Natural killer cell (primary cell): ENCODE measurements around the gene BOK. TPM values are rescaled to one million over a fixed set of nuclear protein-coding genes. Genes with fewer than 3 reads are reported as not detected.

Experiments used
- ATAC-seq, 3 donors: fragments of 150-1000 bp in 2 of 3; fragments of 200-7000 bp in 1 of 3; cut with Tn5 transposase; 1 replicate in 1 of 3; 2 replicates in 2 of 3; pipeline ENCODE4 v1.10.0; 2021; ENCODE audit warnings: mild to moderate bottlenecking in 2 of 3, moderate library complexity in 2 of 3
- DNase-seq, 2 donors: peaks; one replicate each; pipeline versions ENCODE4 v3.0.0 to v3.0.0-alpha.2; 2013 to 2021; ENCODE audit warnings: mixed read lengths in 1 of 2
- H3K27ac ChIP-seq: one replicate; pipeline ENCODE4 v1.5.1; 2013; ENCODE audit warnings: mild to moderate bottlenecking, low read length
- H3K27me3 ChIP-seq: one replicate; pipeline ENCODE4 v1.6.1; 2013; ENCODE audit warnings: low read length; ENCODE audit not compliant: control insufficient read depth, insufficient read depth
- H3K36me3 ChIP-seq: one replicate; pipeline ENCODE4 v1.6.1; 2013; ENCODE audit warnings: low read length; ENCODE audit not compliant: control insufficient read depth, insufficient read depth
- H3K4me1 ChIP-seq: one replicate; pipeline ENCODE4 v1.6.1; 2013; ENCODE audit warnings: low read length; ENCODE audit not compliant: control insufficient read depth, insufficient read depth
- H3K4me3 ChIP-seq: one replicate; pipeline ENCODE4 v1.5.1; 2013; ENCODE audit warnings: low read length
- H3K9me3 ChIP-seq: one replicate; pipeline ENCODE4 v1.6.1; 2013; ENCODE audit warnings: low read length; ENCODE audit not compliant: control insufficient read depth, insufficient read depth
- H3K27ac Mint-ChIP-seq, 2 donors: one replicate each; pipeline ENCODE4 v1.8.0; 2022; ENCODE audit warnings: mild to moderate bottlenecking in 2 of 2, mixed read lengths in 2 of 2, moderate library complexity in 1 of 2
- H3K27me3 Mint-ChIP-seq, 2 donors: one replicate each; pipeline ENCODE4 v1.8.0; 2022; ENCODE audit warnings: low read depth in 2 of 2, mixed read lengths in 2 of 2
- H3K36me3 Mint-ChIP-seq: one replicate; pipeline ENCODE4 v1.8.0; 2022; ENCODE audit warnings: mixed read lengths
- H3K4me1 Mint-ChIP-seq, 2 donors: one replicate each; pipeline ENCODE4 v1.8.0; 2022; ENCODE audit warnings: mixed read lengths in 2 of 2
- H3K4me3 Mint-ChIP-seq: one replicate; pipeline ENCODE4 v1.8.0; 2022; ENCODE audit warnings: mild to moderate bottlenecking, moderate library complexity, mixed read lengths
- H3K9me3 Mint-ChIP-seq, 2 donors: one replicate each; pipeline ENCODE4 v1.8.0; 2022; ENCODE audit warnings: mixed read lengths in 2 of 2
- WGBS: methylation state at CpG from one replicate; pipeline ENCODE4 v1.1.7; 2013; ENCODE audit warnings: missing lambda C conversion rate; ENCODE audit not compliant: insufficient coverage; 5-methylcytosine and 5-hydroxymethylcytosine counted together
- intact Hi-C: fragments of 100-400 bp; cut with micrococcal nuclease; formaldehyde crosslinking; loops from one replicate; pipeline ENCODE4 v1.14.2; 2022
- total RNA-seq, 4 donors: library from RNA; stranded (reverse); fragments of 120-200 nt in 1 of 4; gene quantifications; one replicate each; pipeline versions ENCODE4 v1.2.3 to v1.2.4, GENCODE V29; 2013 to 2022
- TF ChIP-seq, protein P1 (sequence below): fragments of 200-600 bp; IDR thresholded peaks from one replicate; pipeline ENCODE4 v1.8.0; 2022; ENCODE audit warnings: antibody characterized with exemption

The BOK gene
- total RNA-seq, 3 donors from 2014 or later (not counting 1 experiment from before 2014, with no cell fraction given) = 11.0 to 23.7 (median 19.6) TPM

DNA sequence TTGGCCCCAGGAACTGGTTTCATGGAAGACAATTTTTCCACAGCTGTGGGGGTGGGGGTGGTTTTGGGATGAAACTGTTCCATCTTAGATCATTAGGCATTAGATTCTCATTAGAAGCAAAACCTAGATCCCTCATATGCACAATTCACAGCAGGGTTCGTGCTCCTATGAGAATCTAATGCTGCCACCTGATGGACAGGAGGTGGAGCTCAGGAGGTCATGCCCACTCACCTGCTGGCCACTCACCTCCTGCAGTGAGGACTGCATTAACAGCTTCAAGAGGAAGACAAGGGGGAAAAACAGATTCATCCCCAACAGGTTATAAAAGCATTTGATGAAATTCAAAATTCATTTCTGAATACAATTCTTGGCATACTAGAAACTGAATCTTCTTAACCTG lies 39.9 kb downstream of the BOK start:
- Mint-ChIP-seq H3K9me3 (no peaks in the 10 kb centered on the region), H3K4me3 (no peak overlapping the region), H3K27ac (no peak overlapping the region), H3K27me3 (no peaks in the 10 kb centered on the region), H3K36me3 (no peaks in the 10 kb centered on the region), H3K4me1 (no peaks in the 10 kb centered on the region)
- Histone ChIP-seq H3K4me1 (no peaks in the 10 kb centered on the region), H3K27me3 (no peaks in the 10 kb centered on the region), H3K4me3 (no peak overlapping the region), H3K36me3 (peaks cover 14% of the 10 kb centered on the region), H3K9me3 (no peaks in the 10 kb centered on the region), H3K27ac (no peak overlapping the region)
- TF ChIP-seq, protein P1, sequence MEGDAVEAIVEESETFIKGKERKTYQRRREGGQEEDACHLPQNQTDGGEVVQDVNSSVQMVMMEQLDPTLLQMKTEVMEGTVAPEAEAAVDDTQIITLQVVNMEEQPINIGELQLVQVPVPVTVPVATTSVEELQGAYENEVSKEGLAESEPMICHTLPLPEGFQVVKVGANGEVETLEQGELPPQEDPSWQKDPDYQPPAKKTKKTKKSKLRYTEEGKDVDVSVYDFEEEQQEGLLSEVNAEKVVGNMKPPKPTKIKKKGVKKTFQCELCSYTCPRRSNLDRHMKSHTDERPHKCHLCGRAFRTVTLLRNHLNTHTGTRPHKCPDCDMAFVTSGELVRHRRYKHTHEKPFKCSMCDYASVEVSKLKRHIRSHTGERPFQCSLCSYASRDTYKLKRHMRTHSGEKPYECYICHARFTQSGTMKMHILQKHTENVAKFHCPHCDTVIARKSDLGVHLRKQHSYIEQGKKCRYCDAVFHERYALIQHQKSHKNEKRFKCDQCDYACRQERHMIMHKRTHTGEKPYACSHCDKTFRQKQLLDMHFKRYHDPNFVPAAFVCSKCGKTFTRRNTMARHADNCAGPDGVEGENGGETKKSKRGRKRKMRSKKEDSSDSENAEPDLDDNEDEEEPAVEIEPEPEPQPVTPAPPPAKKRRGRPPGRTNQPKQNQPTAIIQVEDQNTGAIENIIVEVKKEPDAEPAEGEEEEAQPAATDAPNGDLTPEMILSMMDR = no peak
- WGBS = 87% methylated on average over 1 of the region's 1 CpG
- intact Hi-C loops = no loop called here
- ATAC-seq (peak in 1 of 3 donors; percentile 52), DNase-seq (no peak)

DNA sequence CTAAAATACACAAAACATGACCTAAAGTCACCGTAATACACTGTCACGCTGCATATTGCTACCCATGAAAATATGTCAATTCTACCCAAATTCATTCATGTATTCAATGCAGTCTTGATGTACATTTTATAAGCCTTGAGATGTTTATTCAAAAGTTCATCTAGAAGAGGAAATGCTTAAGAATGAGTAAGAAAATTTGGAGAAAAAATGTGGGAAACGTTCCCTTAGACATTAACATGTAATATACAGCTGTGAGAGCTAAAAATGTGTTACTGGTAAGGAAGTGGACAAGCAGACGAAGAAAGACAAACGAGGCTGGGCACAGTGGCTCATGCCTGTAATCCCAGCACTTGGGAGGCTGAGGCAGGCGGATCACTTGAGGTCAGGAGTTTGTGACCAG lies 41.1 kb downstream of the BOK start:
- no peaks in the 10 kb centered on the region for H3K9me3 ChIP-seq
- H3K27me3 ChIP-seq = no peaks in the 10 kb centered on the region
- TF ChIP-seq, protein P1 = no peak
- no peak overlapping the region for H3K4me3 ChIP-seq
- H3K4me3 Mint-ChIP-seq = no peak overlapping the region
- H3K4me1 Mint-ChIP-seq = no peaks in the 10 kb centered on the region
- H3K27me3 Mint-ChIP-seq = no peaks in the 10 kb centered on the region
- H3K27ac ChIP-seq = no peak overlapping the region
- 95% methylated on average over 6 of the region's 6 CpGs for WGBS
- DNase-seq (no peak), ATAC-seq (no peak)
- peaks cover 15% of the 10 kb centered on the region for H3K36me3 ChIP-seq
- intact Hi-C loops = no loop called here
- H3K36me3 Mint-ChIP-seq = no peaks in the 10 kb centered on the region
- no peaks in the 10 kb centered on the region for H3K4me1 ChIP-seq
- no peak overlapping the region for H3K27ac Mint-ChIP-seq
- H3K9me3 Mint-ChIP-seq = no peaks in the 10 kb centered on the region

DNA sequence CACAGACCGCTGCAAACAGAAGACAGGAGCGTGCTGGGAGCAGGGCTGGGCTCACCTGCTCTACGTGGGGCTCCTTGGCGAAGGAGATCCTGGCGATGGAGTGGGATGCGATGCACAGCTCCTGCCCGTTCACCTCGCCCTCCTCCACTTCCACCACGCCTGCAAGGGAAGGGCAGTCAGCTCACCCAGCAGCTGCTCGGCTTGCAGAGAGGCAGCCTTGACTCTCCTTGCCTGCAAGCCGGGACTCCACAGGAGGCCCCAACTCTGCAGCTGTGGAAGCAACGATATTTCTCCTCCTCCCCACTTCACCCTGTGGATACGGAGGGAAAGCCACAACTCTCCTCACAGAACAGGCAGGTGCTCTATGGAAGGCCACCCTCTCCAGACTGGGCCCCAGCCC lies 43.3 kb downstream of the BOK start:
- H3K4me3 ChIP-seq = no peak overlapping the region
- DNase-seq (no peak), ATAC-seq (no peak)
- no peaks in the 10 kb centered on the region for H3K27me3 ChIP-seq
- no peaks in the 10 kb centered on the region for H3K9me3 ChIP-seq
- Mint-ChIP-seq H3K27me3 (no peaks in the 10 kb centered on the region), H3K4me1 (no peaks in the 10 kb centered on the region), H3K27ac (no peak overlapping the region), H3K36me3 (no peaks in the 10 kb centered on the region), H3K9me3 (no peaks in the 10 kb centered on the region), H3K4me3 (no peak overlapping the region)
- intact Hi-C loops = no loop called here
- H3K27ac ChIP-seq = no peak overlapping the region
- TF ChIP-seq, protein P1 = no peak
- no peaks in the 10 kb centered on the region for H3K4me1 ChIP-seq
- H3K36me3 ChIP-seq = peaks cover 21% of the 10 kb centered on the region
- WGBS = 94% methylated on average over 13 of the region's 13 CpGs

DNA sequence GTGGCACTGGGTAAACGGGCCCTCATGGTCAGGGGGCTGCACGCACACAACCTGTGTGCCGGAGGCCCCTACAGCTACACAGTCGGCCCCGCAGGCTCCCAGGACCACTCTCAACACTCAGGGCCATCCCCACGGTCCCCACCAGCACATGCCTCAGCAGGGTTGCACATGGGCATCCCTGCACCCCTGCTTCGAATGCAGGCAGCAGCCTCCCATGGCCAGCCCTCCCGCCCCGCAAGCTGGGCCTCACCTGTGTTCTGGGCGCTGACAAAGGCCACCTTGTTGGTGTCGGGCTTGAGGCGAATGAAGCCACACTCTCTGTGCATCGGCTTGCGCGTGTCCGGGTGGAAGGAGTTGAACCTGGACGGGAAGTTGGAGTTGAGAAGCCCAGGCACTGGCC lies 44.2 kb downstream of the BOK start:
- TF ChIP-seq, protein P1 = no peak
- H3K9me3 ChIP-seq = no peaks in the 10 kb centered on the region
- H3K27me3 ChIP-seq = no peaks in the 10 kb centered on the region
- no peak overlapping the region for H3K4me3 ChIP-seq
- H3K27ac ChIP-seq = no peak overlapping the region
- DNase-seq (no peak), ATAC-seq (no peak)
- no peak overlapping the region for H3K27ac Mint-ChIP-seq
- H3K4me3 Mint-ChIP-seq = no peak overlapping the region
- H3K4me1 Mint-ChIP-seq = no peaks in the 10 kb centered on the region
- H3K4me1 ChIP-seq = no peaks in the 10 kb centered on the region
- H3K36me3 ChIP-seq = peaks cover 21% of the 10 kb centered on the region
- intact Hi-C loops = no loop called here
- H3K27me3 Mint-ChIP-seq = no peaks in the 10 kb centered on the region
- H3K9me3 Mint-ChIP-seq = no peaks in the 10 kb centered on the region
- no peaks in the 10 kb centered on the region for H3K36me3 Mint-ChIP-seq
- 99% methylated on average over 17 of the region's 17 CpGs for WGBS
